Activated CD4-positive, alpha-beta T cell treated with anti-CD3 and anti-CD28 coated beads for 48 hours (primary cell): Measurements from ENCODE around the gene SCG3.
A peak's percentile ranks its signal among the peaks of the same experiment; 100 is the strongest.

ENCODE experiments used
- DNase-seq: peaks from one replicate; pipeline ENCODE4 v3.0.0-alpha.2; 2020

The SCG3 gene

GRCh38 chr15:51731549-51732267 lies 50.4 kb downstream of the SCG3 start:
- peak; percentile 22 for DNase-seq

- no peak for DNase-seq
Observed at GRCh38 chr15:51732646-51733045, 51.3 kb downstream of the SCG3 start.

GRCh38 chr15:51735228-51736010 lies 54.1 kb downstream of the SCG3 start:
- DNase-seq: peak; percentile 48

- DNase-seq: peak; percentile 40
Observed at GRCh38 chr15:51736069-51736468, 54.8 kb downstream of the SCG3 start.

- DNase-seq: peak; percentile 70
Observed at GRCh38 chr15:51736751-51737521, 55.6 kb downstream of the SCG3 start.

GRCh38 chr15:51737522-51738305 lies 56.4 kb downstream of the SCG3 start, which contains the start of gene LYSMD2:
Gene LYSMD2 (minus strand): TSS chr15:51737655. CDS start chr15:51737622, 33 bp downstream.
- peak; percentile 70 for DNase-seq

- DNase-seq: no peak
Observed at GRCh38 chr15:51738553-51738952, 57.2 kb downstream of the SCG3 start.

- no peak for DNase-seq
Observed at GRCh38 chr15:51739061-51739712, 57.9 kb downstream of the SCG3 start.

GRCh38 chr15:51749307-51749706 lies 68.0 kb downstream of the SCG3 start:
- no peak for DNase-seq

GRCh38 chr15:51750186-51750585 lies 68.9 kb downstream of the SCG3 start:
- DNase-seq: no peak

- DNase-seq: peak; percentile 61
Observed at GRCh38 chr15:51750792-51751696, 69.7 kb downstream of the SCG3 start, which contains the start of gene TMOD2. Gene TMOD2 (plus strand): TSS chr15:51751597. CDS start chr15:51766442, 14,845 bp downstream.

- peak; percentile 37 for DNase-seq
Observed at GRCh38 chr15:51751697-51752683, 70.7 kb downstream of the SCG3 start.

GRCh38 chr15:51752888-51753287 lies 71.6 kb downstream of the SCG3 start:
- DNase-seq: no peak

GRCh38 chr15:51754267-51754666 lies 73.0 kb downstream of the SCG3 start:
- no peak for DNase-seq

GRCh38 chr15:51755790-51756189 lies 74.5 kb downstream of the SCG3 start:
- no peak for DNase-seq

- no peak for DNase-seq
Observed at GRCh38 chr15:51756482-51756881, 75.2 kb downstream of the SCG3 start.

- DNase-seq: no peak
Observed at GRCh38 chr15:51757450-51757849, 76.1 kb downstream of the SCG3 start.

GRCh38 chr15:51758645-51759044 lies 77.3 kb downstream of the SCG3 start:
- DNase-seq: no peak

GRCh38 chr15:51759557-51760070 lies 78.3 kb downstream of the SCG3 start:
- no peak for DNase-seq
